Sigmoid colon (tissue), 7 donors: ENCODE measurements around the gene MOXD1. TPM values are rescaled to one million over a fixed set of nuclear protein-coding genes. Genes with fewer than 3 reads are reported as not detected.

Source experiments
- DNase-seq: peaks from one replicate; pipeline ENCODE4 v3.0.0-alpha.2; 2019
- H3K27ac ChIP-seq, 4 donors: fragments of 200-600 bp; sonication (generic); one replicate each; pipeline ENCODE4 v1.5.1; 2016 to 2019; ENCODE audit warnings: mild to moderate bottlenecking in 1 of 4
- H3K27me3 ChIP-seq, 3 donors: fragments of 200-600 bp; sonication (generic); one replicate each; pipeline ENCODE4 v1.5.1; 2019; ENCODE audit warnings: mild to moderate bottlenecking in 1 of 3
- H3K36me3 ChIP-seq, 4 donors: fragments of 200-600 bp; sonication (generic); one replicate each; pipeline ENCODE4 v1.5.1; 2016 to 2019
- H3K4me1 ChIP-seq, 4 donors: fragments of 200-600 bp; sonication (generic); one replicate each; pipeline ENCODE4 v1.5.1; 2017 to 2019
- H3K4me3 ChIP-seq, 4 donors: fragments of 200-600 bp; sonication (generic); one replicate each; pipeline ENCODE4 v1.5.1; 2017 to 2019; ENCODE audit warnings: mild to moderate bottlenecking in 2 of 4, moderate library complexity in 1 of 4
- H3K9me3 ChIP-seq, 4 donors: fragments of 200-600 bp in 3 of 4; sonication (generic) in 3 of 4; one replicate each; pipeline versions ENCODE4 v1.5.1 to v1.6.1; 2013 to 2019
- EP300 ChIP-seq, 4 donors: sonication (generic); formaldehyde crosslinking; IDR thresholded peaks; one replicate each; pipeline ENCODE4 v1.6.1; 2017; ENCODE audit warnings: antibody characterized with exemption in 4 of 4
- POLR2A ChIP-seq, 2 donors: fragments of 450-650 bp; IDR thresholded peaks; one replicate each; pipeline ENCODE4 v1.6.1; 2016; ENCODE audit warnings: antibody characterized with exemption in 2 of 2, mild to moderate bottlenecking in 2 of 2, moderate library complexity in 2 of 2
- POLR2AphosphoS5 ChIP-seq, 4 donors: sonication (generic); formaldehyde crosslinking; IDR thresholded peaks; one replicate each; pipeline ENCODE4 v1.6.1; 2017; ENCODE audit warnings: antibody characterized with exemption in 4 of 4
- WGBS, 2 donors: extraction: QIAGEN DNeasy Blood & Tissue Kit; methylation state at CpG; one replicate each; pipeline ENCODE4 v1.1.7; 2013; 5-methylcytosine and 5-hydroxymethylcytosine counted together
- intact Hi-C: fragments of 100-400 bp; cut with DNase I; formaldehyde crosslinking; loops from one replicate; pipeline ENCODE4 v1.15.1; 2023
- polyA plus RNA-seq, 3 donors: library from polyadenylated mRNA; stranded (reverse); fragments of 200-250 nt; gene quantifications; one replicate each; pipeline ENCODE4 v1.2.3, GENCODE V29; 2013
- total RNA-seq, 4 donors: library from RNA; depleted of rRNA; stranded (reverse); fragments of >200 nt; gene quantifications; one replicate each; pipeline ENCODE4 v1.1.0, GENCODE V29; 2016
- TF ChIP-seq, protein P1 (sequence below), 4 experiments: fragments of 450-650 bp in 3 of 4; fragments of 200-600 bp in 1 of 4; IDR thresholded peaks; one replicate each; pipeline ENCODE4 v1.5.1; 2016 to 2019; ENCODE audit warnings: antibody characterized with exemption in 4 of 4, mild to moderate bottlenecking in 3 of 4, moderate library complexity in 2 of 4
- donor health status: healthy with polysubstance abuse.
- donor health status: Bipolar disorder and iron deficiency.
- donor health status: healthy.

Gene MOXD1
- total and polyA plus RNA-seq, 7 donors: 1.2 to 20.8 (median 9.4) TPM

- TF ChIP-seq EP300 (IDR thresholded peaks at IDR 0.05) (no peak), POLR2A (IDR thresholded peaks at IDR 0.05) (no peak), POLR2AphosphoS5 (IDR thresholded peaks at IDR 0.05) (no peak)
- TF ChIP-seq, protein P1, sequence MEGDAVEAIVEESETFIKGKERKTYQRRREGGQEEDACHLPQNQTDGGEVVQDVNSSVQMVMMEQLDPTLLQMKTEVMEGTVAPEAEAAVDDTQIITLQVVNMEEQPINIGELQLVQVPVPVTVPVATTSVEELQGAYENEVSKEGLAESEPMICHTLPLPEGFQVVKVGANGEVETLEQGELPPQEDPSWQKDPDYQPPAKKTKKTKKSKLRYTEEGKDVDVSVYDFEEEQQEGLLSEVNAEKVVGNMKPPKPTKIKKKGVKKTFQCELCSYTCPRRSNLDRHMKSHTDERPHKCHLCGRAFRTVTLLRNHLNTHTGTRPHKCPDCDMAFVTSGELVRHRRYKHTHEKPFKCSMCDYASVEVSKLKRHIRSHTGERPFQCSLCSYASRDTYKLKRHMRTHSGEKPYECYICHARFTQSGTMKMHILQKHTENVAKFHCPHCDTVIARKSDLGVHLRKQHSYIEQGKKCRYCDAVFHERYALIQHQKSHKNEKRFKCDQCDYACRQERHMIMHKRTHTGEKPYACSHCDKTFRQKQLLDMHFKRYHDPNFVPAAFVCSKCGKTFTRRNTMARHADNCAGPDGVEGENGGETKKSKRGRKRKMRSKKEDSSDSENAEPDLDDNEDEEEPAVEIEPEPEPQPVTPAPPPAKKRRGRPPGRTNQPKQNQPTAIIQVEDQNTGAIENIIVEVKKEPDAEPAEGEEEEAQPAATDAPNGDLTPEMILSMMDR (IDR thresholded peaks at IDR 0.05): no peak
- Histone ChIP-seq H3K9me3 (peaks cover 0 to 4% (median 2%) of the 10 kb centered on the region in 4 donors), H3K27ac (no peak overlapping the region), H3K4me3 (no peak overlapping the region), H3K36me3 (no peaks in the 10 kb centered on the region), H3K27me3 (no peaks in the 10 kb centered on the region), H3K4me1 (no peaks in the 10 kb centered on the region)
- intact Hi-C loops: no loop called here
- no peak for DNase-seq
- WGBS, 2 donors: 76 to 86% methylated on average over 4 of the region's 4 CpGs
Observed at GRCh38 chr6:132390017-132390416, 11.3 kb downstream of the MOXD1 start.

- intact Hi-C loops: no loop called here
Observed at GRCh38 chr6:132388291-132388690, 13.0 kb downstream of the MOXD1 start.

GRCh38 chr6:132382630-132383175 is 18.6 kb downstream of the MOXD1 start:
- intact Hi-C loops: no loop called here
- no peaks in the 10 kb centered on the region for H3K27me3 ChIP-seq
- no peak overlapping the region for H3K4me3 ChIP-seq
- H3K4me1 ChIP-seq: no peaks in the 10 kb centered on the region
- WGBS, 2 donors: 38 to 50% methylated on average over 3 of the region's 3 CpGs
- TF ChIP-seq, protein P1 (IDR thresholded peaks at IDR 0.05): no peak
- TF ChIP-seq POLR2A (IDR thresholded peaks at IDR 0.05): no peak
- TF ChIP-seq POLR2AphosphoS5 (IDR thresholded peaks at IDR 0.05): no peak
- no peak for TF ChIP-seq EP300 (IDR thresholded peaks at IDR 0.05)
- no peaks in the 10 kb centered on the region for H3K9me3 ChIP-seq
- DNase-seq: no peak
- H3K27ac ChIP-seq: no peak overlapping the region
- H3K36me3 ChIP-seq: no peaks in the 10 kb centered on the region

More at GRCh38 chr6:132388291-132388690, 13.0 kb downstream of the MOXD1 start:
- no peaks in the 10 kb centered on the region for H3K27me3 ChIP-seq
- H3K4me1 ChIP-seq: no peaks in the 10 kb centered on the region
- no peak overlapping the region for H3K4me3 ChIP-seq
- no peaks in the 10 kb centered on the region for H3K9me3 ChIP-seq
- TF ChIP-seq POLR2AphosphoS5 (IDR thresholded peaks at IDR 0.05) (no peak), EP300 (IDR thresholded peaks at IDR 0.05) (no peak), POLR2A (IDR thresholded peaks at IDR 0.05) (no peak)
- TF ChIP-seq, protein P1 (IDR thresholded peaks at IDR 0.05): no peak
- no peak overlapping the region for H3K27ac ChIP-seq
- no peak for DNase-seq
- 41 to 59% methylated on average over 3 of the region's 3 CpGs for WGBS, 2 donors
- H3K36me3 ChIP-seq: no peaks in the 10 kb centered on the region

DNA sequence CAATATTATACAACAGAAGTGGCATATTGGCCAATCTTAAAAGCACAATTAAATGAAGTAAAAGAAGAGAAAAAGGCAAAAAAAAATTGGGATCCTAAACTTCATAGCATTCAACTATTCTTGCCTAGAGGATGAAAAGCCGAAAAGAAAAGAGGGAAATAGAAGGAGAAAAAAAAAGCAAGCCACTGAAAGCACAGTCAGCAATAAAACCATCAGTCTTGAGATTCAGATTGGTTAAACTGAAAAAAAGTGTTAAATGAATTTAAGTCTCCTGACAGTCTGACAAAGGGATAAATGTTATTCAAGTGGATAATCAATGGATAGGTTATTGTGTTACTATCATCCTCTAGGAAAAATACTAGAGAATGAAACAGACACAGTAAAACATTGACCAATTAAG is 19.9 kb downstream of the MOXD1 start:
- Histone ChIP-seq H3K36me3 (no peaks in the 10 kb centered on the region), H3K27ac (no peak overlapping the region), H3K9me3 (no peaks in the 10 kb centered on the region), H3K4me3 (no peak overlapping the region), H3K4me1 (no peaks in the 10 kb centered on the region), H3K27me3 (no peaks in the 10 kb centered on the region)
- intact Hi-C loops: no loop called here
- DNase-seq: no peak
- 78 to 83% methylated on average over 1 of the region's 1 CpG for WGBS, 2 donors
- TF ChIP-seq, protein P1 (IDR thresholded peaks at IDR 0.05): no peak
- TF ChIP-seq POLR2A (IDR thresholded peaks at IDR 0.05) (no peak), POLR2AphosphoS5 (IDR thresholded peaks at IDR 0.05) (no peak), EP300 (IDR thresholded peaks at IDR 0.05) (no peak)
